ENCODE results near the gene CABLES2.

Gene CABLES2

GRCh38 chr20:62425281-62426058, 18.4 kb upstream of the CABLES2 start:
- Histone ChIP-seq H3K4me2 (ENCODE audit: low read length) (no peak overlapping the region), H4K20me1 (ENCODE audit: insufficient read depth, low read length) (no peaks in the 10 kb centered on the region), H3K9me3 (ENCODE audit: low read length) (no peaks in the 10 kb centered on the region), H3K27ac (ENCODE audit: low read depth, low read length, poor library complexity, severe bottlenecking) (no peak overlapping the region), H3K4me1 (ENCODE audit: insufficient read depth, low read length, severe bottlenecking) (no peaks in the 10 kb centered on the region), H3K9ac (ENCODE audit: low read length) (no peak overlapping the region), H3K9me2 (ENCODE audit: low read depth, low read length) (no peaks in the 10 kb centered on the region), H2AFZ (ENCODE audit: low read length) (no peak overlapping the region), H3K27me3 (ENCODE audit: insufficient read depth, low read length) (no peaks in the 10 kb centered on the region; the same call in 1 of the 2 replicates), H3F3A (ENCODE audit: insufficient read depth, low read length) (no peaks in the 10 kb centered on the region), H3K79me2 (ENCODE audit: insufficient read depth, low read length) (no peaks in the 10 kb centered on the region), H3K4me3 (ENCODE audit: low read depth, low read length, poor library complexity, severe bottlenecking) (no peak overlapping the region), H3K36me3 (ENCODE audit: insufficient read depth, low read length) (no peaks in the 10 kb centered on the region)
- TF ChIP-seq CTCF (IDR thresholded peaks at IDR 0.05; ENCODE audit: low read length) (no peak), EZH2 (IDR thresholded peaks at IDR 0.05; ENCODE audit: borderline replicate concordance, low read length) (no peak)

- no peaks in the 10 kb centered on the region for H4K20me1 ChIP-seq (ENCODE audit: insufficient read depth, low read length)
- H3K27ac ChIP-seq (ENCODE audit: low read depth, low read length, poor library complexity, severe bottlenecking), result no peak overlapping the region
- H3K36me3 ChIP-seq (ENCODE audit: insufficient read depth, low read length), result no peaks in the 10 kb centered on the region
- no peak overlapping the region for H3K4me3 ChIP-seq (ENCODE audit: low read depth, low read length, poor library complexity, severe bottlenecking)
- H3K4me2 ChIP-seq (ENCODE audit: low read length), result no peak overlapping the region
- H3K79me2 ChIP-seq (ENCODE audit: insufficient read depth, low read length), result no peaks in the 10 kb centered on the region
- H3F3A ChIP-seq (ENCODE audit: insufficient read depth, low read length), result no peaks in the 10 kb centered on the region
- H3K4me1 ChIP-seq (ENCODE audit: insufficient read depth, low read length, severe bottlenecking), result no peaks in the 10 kb centered on the region
- TF ChIP-seq EZH2 (IDR thresholded peaks at IDR 0.05; ENCODE audit: borderline replicate concordance, low read length), result no peak
- TF ChIP-seq CTCF (IDR thresholded peaks at IDR 0.05; ENCODE audit: low read length), result no peak
- no peaks in the 10 kb centered on the region for H3K9me3 ChIP-seq (ENCODE audit: low read length)
- no peak overlapping the region for H2AFZ ChIP-seq (ENCODE audit: low read length)
- H3K27me3 ChIP-seq (ENCODE audit: insufficient read depth, low read length), result no peaks in the 10 kb centered on the region; the same call in 1 of the 2 replicates
- H3K9me2 ChIP-seq (ENCODE audit: low read depth, low read length), result no peaks in the 10 kb centered on the region
- no peak overlapping the region for H3K9ac ChIP-seq (ENCODE audit: low read length)
Observed at GRCh38 chr20:62424249-62425107, 17.4 kb upstream of the CABLES2 start.

DNA sequence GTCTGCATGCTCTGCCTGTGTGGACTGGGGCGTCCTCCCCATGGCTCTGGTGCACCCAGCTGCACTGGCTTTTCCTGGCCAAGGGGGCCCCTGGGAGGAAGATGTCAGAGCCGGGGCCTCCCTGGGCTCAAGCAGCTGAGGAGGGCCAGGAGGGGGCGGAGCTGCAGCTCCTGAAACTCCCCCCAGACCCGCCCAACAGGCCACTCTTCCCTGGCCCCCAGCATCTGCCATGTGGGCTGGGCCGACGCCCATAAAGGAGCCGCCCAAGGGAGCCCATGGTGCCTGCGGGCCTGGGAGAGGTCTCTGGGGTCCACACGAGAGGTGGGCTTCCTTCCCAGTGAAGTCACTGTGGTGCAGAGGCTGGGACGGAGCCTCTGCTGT, 16.2 kb upstream of the CABLES2 start:
- H3K9me2 ChIP-seq (ENCODE audit: low read depth, low read length), result no peaks in the 10 kb centered on the region

More for the DNA sequence above, 16.2 kb upstream of the CABLES2 start:
- H3F3A ChIP-seq (ENCODE audit: insufficient read depth, low read length), result no peaks in the 10 kb centered on the region
- H3K36me3 ChIP-seq (ENCODE audit: insufficient read depth, low read length), result no peaks in the 10 kb centered on the region
- H3K79me2 ChIP-seq (ENCODE audit: insufficient read depth, low read length), result no peaks in the 10 kb centered on the region
- H3K9ac ChIP-seq (ENCODE audit: low read length), result no peak overlapping the region
- no peaks in the 10 kb centered on the region for H3K4me1 ChIP-seq (ENCODE audit: insufficient read depth, low read length, severe bottlenecking)
- no peak overlapping the region for H2AFZ ChIP-seq (ENCODE audit: low read length)
- TF ChIP-seq CTCF (IDR thresholded peaks at IDR 0.05; ENCODE audit: low read length), result no peak
- no peak for TF ChIP-seq EZH2 (IDR thresholded peaks at IDR 0.05; ENCODE audit: borderline replicate concordance, low read length)
- H3K4me3 ChIP-seq (ENCODE audit: low read depth, low read length, poor library complexity, severe bottlenecking), result no peak overlapping the region
- H3K27me3 ChIP-seq (ENCODE audit: insufficient read depth, low read length), result peaks cover 7% of the 10 kb centered on the region; the same call in 1 of the 2 replicates
- H4K20me1 ChIP-seq (ENCODE audit: insufficient read depth, low read length), result no peaks in the 10 kb centered on the region
- H3K27ac ChIP-seq (ENCODE audit: low read depth, low read length, poor library complexity, severe bottlenecking), result no peak overlapping the region
- H3K4me2 ChIP-seq (ENCODE audit: low read length), result no peak overlapping the region
- no peaks in the 10 kb centered on the region for H3K9me3 ChIP-seq (ENCODE audit: low read length)

Data from OCI-LY1 (cell line).